CD4-positive, alpha-beta T cell treated with Interleukin-10 for 1 hour (primary cell): ENCODE results near the gene COL24A1.
A peak's percentile ranks its signal among the peaks of the same experiment; 100 is the strongest.

ENCODE experiments used
- DNase-seq: peaks from one replicate; pipeline ENCODE4 v3.0.0-alpha.2; 2020

COL24A1 gene

GRCh38 chr1:86069757-86070145 is 86.8 kb downstream of the COL24A1 start:
- no peak for DNase-seq

GRCh38 chr1:86068841-86069756 is 87.5 kb downstream of the COL24A1 start:
- DNase-seq, result no peak

GRCh38 chr1:86068271-86068721 is 88.3 kb downstream of the COL24A1 start:
- DNase-seq, result no peak

- no peak for DNase-seq
These were observed 88.9 kb downstream of the COL24A1 start for GRCh38 chr1:86067626-86068025.

- no peak for DNase-seq
These were observed 91.7 kb downstream of the COL24A1 start for GRCh38 chr1:86064899-86065298.

- DNase-seq, result no peak
These were observed 92.9 kb downstream of the COL24A1 start for GRCh38 chr1:86063721-86064120.

GRCh38 chr1:86062453-86062852 is 94.1 kb downstream of the COL24A1 start:
- no peak for DNase-seq

GRCh38 chr1:86061551-86061990 is 95.0 kb downstream of the COL24A1 start:
- no peak for DNase-seq

- DNase-seq, result no peak
These were observed 102.2 kb downstream of the COL24A1 start for GRCh38 chr1:86054396-86054795.

GRCh38 chr1:86052948-86053698 is 103.4 kb downstream of the COL24A1 start:
- no peak for DNase-seq

- DNase-seq, result no peak
These were observed 121.5 kb downstream of the COL24A1 start for GRCh38 chr1:86035101-86035500.

- DNase-seq, result no peak
These were observed 126.4 kb downstream of the COL24A1 start for GRCh38 chr1:86030180-86030579.

- DNase-seq, result peak; percentile 25
These were observed 138.2 kb downstream of the COL24A1 start for GRCh38 chr1:86018283-86018923.

GRCh38 chr1:86016076-86016759 is 140.4 kb downstream of the COL24A1 start:
- no peak for DNase-seq

- no peak for DNase-seq
These were observed 141.2 kb downstream of the COL24A1 start for GRCh38 chr1:86015375-86015774.

- no peak for DNase-seq
These were observed 156.0 kb downstream of the COL24A1 start for GRCh38 chr1:86000601-86001000.

GRCh38 chr1:85998105-85998855 is 158.3 kb downstream of the COL24A1 start:
- no peak for DNase-seq

- DNase-seq, result no peak
These were observed 163.8 kb downstream of the COL24A1 start for GRCh38 chr1:85992791-85993190.

- no peak for DNase-seq
These were observed 165.3 kb downstream of the COL24A1 start for GRCh38 chr1:85991261-85991660.

GRCh38 chr1:85984636-85985035 is 171.9 kb downstream of the COL24A1 start:
- no peak for DNase-seq

GRCh38 chr1:85983316-85983715 is 173.3 kb downstream of the COL24A1 start:
- no peak for DNase-seq
